Activated CD4-positive, alpha-beta T cell treated with anti-CD3 and anti-CD28 coated beads, Interleukin-2, Interleukin-6, amounts not matched to agents 100 ng/mL and 50 ng/mL, durations not matched to agents 16 hours and 8 hours (primary cell): Measurements from ENCODE around the gene OSBP2.
"Not testable (repeated sequence)": the region's sequence is repeated elsewhere in the genome, so short reads cannot be mapped to it uniquely, and the experiment has no call there.

Experiments
- DNase-seq: peaks from one replicate; pipeline ENCODE4 v3.0.0-alpha.2; 2020

The OSBP2 gene, protein sequence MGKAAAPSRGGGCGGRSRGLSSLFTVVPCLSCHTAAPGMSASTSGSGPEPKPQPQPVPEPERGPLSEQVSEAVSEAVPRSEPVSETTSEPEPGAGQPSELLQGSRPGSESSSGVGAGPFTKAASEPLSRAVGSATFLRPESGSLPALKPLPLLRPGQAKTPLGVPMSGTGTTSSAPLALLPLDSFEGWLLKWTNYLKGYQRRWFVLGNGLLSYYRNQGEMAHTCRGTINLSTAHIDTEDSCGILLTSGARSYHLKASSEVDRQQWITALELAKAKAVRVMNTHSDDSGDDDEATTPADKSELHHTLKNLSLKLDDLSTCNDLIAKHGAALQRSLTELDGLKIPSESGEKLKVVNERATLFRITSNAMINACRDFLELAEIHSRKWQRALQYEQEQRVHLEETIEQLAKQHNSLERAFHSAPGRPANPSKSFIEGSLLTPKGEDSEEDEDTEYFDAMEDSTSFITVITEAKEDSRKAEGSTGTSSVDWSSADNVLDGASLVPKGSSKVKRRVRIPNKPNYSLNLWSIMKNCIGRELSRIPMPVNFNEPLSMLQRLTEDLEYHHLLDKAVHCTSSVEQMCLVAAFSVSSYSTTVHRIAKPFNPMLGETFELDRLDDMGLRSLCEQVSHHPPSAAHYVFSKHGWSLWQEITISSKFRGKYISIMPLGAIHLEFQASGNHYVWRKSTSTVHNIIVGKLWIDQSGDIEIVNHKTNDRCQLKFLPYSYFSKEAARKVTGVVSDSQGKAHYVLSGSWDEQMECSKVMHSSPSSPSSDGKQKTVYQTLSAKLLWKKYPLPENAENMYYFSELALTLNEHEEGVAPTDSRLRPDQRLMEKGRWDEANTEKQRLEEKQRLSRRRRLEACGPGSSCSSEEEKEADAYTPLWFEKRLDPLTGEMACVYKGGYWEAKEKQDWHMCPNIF

DNA sequence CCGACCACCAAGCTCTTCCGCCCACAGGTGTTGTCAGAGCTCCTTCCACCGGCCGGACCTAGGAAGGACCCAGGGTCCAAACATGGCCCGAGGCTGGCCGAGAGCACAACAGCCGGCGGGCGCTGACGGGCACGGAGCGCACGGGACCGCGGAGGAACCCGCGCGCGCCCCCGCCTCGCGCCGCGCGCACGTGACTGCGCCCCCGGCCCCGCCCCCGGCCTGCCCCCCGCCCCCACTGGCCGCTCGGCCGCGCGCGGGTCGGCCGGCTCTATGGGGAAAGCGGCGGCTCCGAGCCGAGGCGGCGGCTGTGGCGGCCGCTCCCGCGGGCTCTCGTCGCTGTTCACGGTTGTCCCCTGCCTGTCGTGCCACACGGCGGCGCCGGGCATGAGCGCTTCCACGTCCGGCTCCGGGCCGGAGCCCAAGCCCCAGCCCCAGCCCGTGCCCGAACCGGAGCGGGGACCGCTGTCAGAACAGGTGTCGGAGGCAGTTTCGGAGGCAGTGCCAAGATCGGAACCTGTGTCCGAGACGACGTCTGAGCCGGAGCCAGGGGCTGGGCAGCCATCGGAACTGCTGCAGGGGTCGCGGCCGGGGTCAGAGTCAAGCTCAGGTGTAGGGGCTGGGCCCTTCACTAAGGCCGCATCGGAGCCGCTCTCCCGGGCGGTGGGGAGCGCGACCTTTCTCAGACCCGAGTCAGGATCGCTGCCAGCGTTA lies at the start of gene OSBP2:
OSBP2 (plus strand) TSS at position 235 of the 711 bp plus-strand sequence; CDS start at position 271, 36 bp downstream.
- peak; percentile 38 for DNase-seq

GRCh38 chr22:30646518-30647160 lies 48.0 kb upstream of the OSBP2 start:
- DNase-seq = no peak

DNA sequence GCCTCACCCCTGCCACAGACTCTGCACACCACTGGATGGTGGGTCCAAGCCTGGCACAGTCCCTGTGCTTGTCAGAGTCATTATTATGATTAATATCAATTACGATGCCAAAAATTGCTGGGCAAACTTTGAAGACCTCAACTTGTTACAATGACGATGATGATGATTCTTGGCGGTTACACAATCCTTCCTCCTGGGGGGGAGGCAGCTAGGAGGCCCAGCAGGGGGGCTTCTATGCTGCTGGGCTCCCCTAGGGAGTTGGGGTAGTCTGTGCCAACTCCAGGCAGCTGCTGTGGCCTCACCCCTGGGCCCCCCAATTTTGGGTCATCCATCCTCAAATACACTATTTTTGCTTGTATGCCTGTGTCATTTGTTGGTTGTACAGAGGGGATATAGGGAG lies 47.1 kb upstream of the OSBP2 start:
- DNase-seq = no peak

- DNase-seq = no peak
Observed at GRCh38 chr22:30648825-30649224, 45.8 kb upstream of the OSBP2 start.

- DNase-seq = peak; percentile 91
Observed at GRCh38 chr22:30649430-30650007, 45.2 kb upstream of the OSBP2 start.

DNA sequence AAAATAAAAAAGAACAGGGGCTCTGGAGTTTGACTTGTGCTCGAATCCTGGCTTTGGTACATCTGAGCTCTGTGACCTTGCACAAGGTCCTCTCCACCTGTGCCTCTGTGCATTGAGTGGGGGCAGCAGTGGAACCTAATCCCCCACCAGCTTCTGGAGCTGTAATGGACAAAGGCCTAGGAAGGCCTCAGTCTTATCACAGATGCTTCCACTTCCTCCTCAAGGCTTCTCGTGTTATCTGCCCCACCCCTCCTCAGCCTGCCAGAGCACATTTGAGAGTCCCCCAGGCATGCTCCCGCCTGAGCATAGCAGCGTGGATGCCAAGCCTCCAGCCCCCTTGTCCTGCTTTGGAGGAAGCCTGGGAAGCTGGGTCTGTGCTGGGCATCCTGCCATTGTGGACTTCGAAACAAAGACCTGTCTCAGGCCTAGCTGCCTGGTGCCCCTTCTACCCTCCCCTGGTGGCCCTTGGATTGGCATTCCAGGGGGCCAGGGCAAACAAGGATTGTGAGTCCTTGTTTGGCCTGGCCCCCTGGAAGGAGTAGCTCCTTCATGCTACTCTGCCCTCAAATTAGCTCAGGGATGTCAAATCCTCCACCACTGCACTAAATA lies 44.1 kb upstream of the OSBP2 start:
- no peak for DNase-seq

GRCh38 chr22:30652852-30653251 lies 41.8 kb upstream of the OSBP2 start:
- DNase-seq = no peak

GRCh38 chr22:30654361-30654760 lies 40.3 kb upstream of the OSBP2 start:
- DNase-seq = no peak

- no peak for DNase-seq
Observed at GRCh38 chr22:30655532-30655931, 39.1 kb upstream of the OSBP2 start.

DNA sequence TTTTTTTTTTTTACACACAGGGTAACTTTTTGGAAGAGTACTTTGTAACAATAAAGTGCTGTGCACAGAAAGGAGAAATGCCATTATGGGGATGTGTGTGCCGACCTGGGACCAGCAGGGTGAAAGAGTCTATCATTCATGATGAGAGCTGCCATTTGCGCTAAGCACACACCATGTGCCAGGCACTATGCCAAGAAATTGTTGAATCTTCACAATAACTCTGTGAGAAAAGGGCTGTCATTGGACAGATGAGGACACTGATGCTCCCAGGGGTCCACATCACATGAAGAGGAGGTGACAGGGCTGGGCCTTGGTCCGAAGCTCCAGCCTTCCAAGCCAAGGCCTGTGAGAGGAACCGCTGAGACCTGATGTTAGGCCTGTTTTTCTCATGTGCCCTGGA lies 32.6 kb upstream of the OSBP2 start:
- no peak for DNase-seq

DNA sequence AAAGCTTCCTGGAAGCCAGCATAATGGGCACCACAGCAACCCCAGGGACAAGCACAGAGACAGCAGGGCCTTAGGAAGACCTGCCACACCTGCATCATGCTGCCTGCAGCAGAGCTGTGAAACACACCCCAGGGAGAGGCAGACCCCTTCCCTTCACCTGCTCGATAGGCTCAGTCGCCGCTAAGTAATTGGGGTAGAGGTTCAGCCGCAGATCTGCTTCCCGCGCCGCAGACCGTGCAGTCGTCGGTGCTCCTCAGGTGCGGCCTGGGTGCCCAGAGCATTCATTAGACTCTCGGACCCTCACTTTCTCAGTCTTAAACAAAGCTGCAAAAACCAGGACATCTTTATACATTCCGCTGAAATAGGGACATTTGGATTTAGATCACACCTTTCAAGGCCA lies 29.9 kb upstream of the OSBP2 start:
- DNase-seq = no peak

DNA sequence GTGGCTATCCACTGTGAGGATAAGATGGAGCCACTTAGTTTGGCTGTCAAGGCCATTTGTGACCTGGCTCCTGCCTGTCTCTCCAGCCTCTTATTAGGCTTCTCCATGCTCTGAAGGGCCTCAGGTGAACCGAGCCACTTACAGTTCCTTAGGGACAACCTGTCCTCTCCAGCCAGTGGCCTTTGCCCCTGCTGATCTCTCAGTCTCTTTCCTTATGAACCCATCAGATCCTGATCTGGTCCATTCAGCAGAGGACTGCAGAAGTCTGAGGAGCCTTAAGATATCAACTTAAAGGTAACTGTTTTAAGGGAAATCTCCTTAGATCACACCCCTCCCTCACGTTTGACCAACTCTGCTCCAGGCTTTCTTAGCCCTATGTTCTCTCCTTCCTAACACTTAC lies 29.4 kb upstream of the OSBP2 start:
- DNase-seq = no peak

DNA sequence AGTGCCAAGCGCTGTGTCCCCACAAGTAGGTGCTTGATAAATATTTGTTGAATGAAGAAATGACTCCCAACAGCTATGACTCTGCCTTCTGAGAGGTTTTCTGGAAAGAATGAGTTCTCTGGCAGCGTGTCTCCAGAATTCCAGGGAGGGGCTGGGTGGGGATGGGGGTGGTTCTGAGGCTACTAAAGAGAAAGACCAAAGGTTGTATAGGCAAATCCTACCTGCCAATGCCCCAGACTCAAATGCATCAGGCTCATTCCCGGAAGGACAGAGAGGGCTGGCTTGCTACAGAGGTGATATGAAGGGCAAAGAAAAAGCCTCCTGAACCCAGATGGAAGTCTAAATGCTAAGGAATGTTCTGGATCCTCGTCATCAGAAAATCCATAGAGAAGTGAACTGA lies 28.9 kb upstream of the OSBP2 start:
- no peak for DNase-seq

DNA sequence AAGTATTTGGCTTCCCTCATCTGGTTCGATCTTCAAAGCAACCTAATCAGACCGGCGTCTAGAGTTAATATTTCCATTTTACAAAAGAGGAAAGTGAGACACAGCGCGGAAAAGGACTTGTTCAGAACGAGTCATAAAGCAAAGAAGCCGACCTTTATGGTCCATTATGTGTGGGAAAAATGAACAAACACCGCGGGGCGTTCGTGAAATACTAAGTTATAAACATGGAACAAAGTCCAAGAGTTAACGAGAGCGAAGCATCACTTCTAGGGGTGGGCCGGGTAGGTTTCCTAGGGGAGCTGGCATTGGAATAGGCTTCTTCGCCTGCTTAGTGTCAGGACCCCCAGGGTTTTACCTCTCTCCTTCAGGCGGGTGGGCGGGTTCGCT lies 27.6 kb upstream of the OSBP2 start:
- no peak for DNase-seq

DNA sequence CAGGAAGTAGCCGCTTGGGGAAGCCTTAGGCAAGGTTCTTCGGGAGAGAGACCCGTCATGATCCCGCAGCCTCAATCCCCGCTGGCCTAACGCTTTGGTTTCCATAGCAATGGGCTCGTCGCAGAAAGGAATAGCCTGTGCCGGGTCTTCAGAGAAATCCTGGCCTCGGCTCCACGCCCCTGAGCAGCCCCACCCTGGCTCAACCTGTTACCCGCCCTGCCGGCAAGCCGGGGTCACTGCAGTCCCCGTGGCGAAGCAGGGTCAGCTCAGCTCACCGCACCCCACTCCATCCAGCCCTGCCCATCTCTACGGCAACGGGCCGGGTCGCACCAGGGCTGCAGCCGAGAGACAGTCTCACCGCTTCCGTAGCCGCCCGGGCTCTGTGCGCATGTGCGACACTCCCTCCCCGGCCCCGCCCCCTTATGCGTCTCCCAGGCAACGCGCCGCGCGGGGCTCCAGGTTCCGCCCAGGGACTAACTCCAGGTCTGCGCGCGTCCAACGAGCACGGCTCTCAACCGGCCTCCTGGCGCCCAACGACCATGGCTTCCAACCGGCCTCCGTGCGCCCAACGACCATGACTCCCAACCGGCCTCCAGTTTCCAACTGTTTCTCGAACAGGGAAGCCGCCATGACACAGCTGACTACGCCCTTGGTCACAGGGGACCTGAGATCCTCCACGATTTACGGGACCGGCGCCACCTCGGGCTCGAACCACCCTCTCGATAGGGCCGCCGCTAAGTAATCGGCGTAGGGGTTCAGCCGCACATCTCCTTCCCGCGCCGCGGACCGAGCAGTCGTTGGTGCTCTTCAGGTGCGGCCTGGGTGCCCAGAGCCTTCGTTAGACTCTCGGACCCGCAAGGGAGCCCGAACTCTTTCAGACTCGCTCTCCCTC lies 26.9 kb upstream of the OSBP2 start, which contains the start of gene DUSP18:
DUSP18 (minus strand) TSS at position 382 of the 892 bp plus-strand sequence. CDS start 3,872 bp downstream, outside the sequence.
- DNase-seq = peak; percentile 96

- no peak for DNase-seq
Observed at GRCh38 chr22:30668386-30668710, 26.3 kb upstream of the OSBP2 start.

- no peak for DNase-seq
Observed at GRCh38 chr22:30671071-30671470, 23.6 kb upstream of the OSBP2 start.

- DNase-seq = no peak
Observed at GRCh38 chr22:30673136-30673535, 21.5 kb upstream of the OSBP2 start.

DNA sequence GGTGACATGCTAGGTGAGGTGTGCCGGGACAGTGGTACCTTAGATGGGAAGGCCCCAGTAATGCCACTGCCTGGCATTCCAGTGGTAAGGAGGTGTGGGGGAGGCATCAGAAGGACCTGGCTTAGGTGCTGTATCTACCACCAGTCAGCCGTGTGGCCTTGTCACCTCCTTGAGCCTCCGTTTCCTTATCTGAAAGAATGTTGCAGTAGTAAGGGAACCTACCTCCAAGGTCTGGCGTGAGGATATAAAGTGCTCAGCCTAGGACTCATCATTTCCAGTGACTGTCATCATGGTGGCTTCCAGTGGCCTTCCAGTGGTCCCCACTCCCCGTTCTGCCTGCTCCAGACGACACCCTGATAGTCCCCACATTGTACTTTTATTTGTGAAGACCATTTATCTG lies 20.2 kb upstream of the OSBP2 start:
- DNase-seq = no peak

DNA sequence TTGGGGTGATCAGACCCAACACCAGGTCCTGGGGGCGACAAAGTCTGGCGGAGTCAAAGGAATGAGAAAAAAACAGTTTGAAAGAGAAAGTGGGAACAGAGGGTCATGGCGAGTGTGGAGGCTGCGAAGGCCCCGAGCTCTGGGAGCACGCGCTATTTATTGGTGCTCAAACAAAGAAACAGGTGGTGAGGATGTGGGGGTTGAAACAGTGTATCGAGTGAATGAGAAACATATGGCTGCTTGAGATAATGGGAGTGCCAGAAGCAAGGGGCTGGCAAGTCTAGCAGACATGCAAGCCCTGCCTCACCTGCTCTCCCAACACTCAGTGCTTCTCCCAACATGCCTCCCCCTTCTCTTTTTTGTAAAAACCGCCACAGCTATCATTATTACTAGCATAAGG lies 19.2 kb upstream of the OSBP2 start:
- no peak for DNase-seq

- not testable (repeated sequence) for DNase-seq
Observed at GRCh38 chr22:30676565-30676964, 18.1 kb upstream of the OSBP2 start.
